ENCODE results near the gene HPS1. TPM values are rescaled to one million over a fixed set of nuclear protein-coding genes. Genes with fewer than 3 reads are reported as not detected.
"Not testable (repeated sequence)": the region's sequence is repeated elsewhere in the genome, so short reads cannot be mapped to it uniquely, and the experiment has no call there.

HPS1 gene
- total RNA-seq, 1 donor from 2014 or later = 89.8 TPM

GRCh38 chr10:98396096-98397063 is 50.4 kb downstream of the HPS1 start:
- intact Hi-C loops (cut with micrococcal nuclease) = no loop called here

- intact Hi-C loops (cut with micrococcal nuclease) = no loop called here
These were observed 51.8 kb downstream of the HPS1 start for GRCh38 chr10:98394851-98395440.

GRCh38 chr10:98391578-98391991 is 55.1 kb downstream of the HPS1 start:
- intact Hi-C loops (cut with micrococcal nuclease) = no loop called here

- intact Hi-C loops (cut with micrococcal nuclease) = no loop called here
These were observed 55.7 kb downstream of the HPS1 start for GRCh38 chr10:98391065-98391464.

GRCh38 chr10:98390406-98390805 is 56.3 kb downstream of the HPS1 start:
- intact Hi-C loops (cut with micrococcal nuclease) = no loop called here

GRCh38 chr10:98389398-98389797 is 57.3 kb downstream of the HPS1 start:
- intact Hi-C loops (cut with micrococcal nuclease) = no loop called here

- intact Hi-C loops (cut with micrococcal nuclease) = no loop called here
These were observed 58.6 kb downstream of the HPS1 start for GRCh38 chr10:98388101-98388655.

- intact Hi-C loops (cut with micrococcal nuclease) = no loop called here
These were observed 62.1 kb downstream of the HPS1 start for GRCh38 chr10:98384531-98385133.

- intact Hi-C loops (cut with micrococcal nuclease) = no loop called here
These were observed 62.9 kb downstream of the HPS1 start for GRCh38 chr10:98383869-98384268.

GRCh38 chr10:98383134-98383667 is 63.5 kb downstream of the HPS1 start:
- intact Hi-C loops (cut with micrococcal nuclease) = not testable (repeated sequence)

GRCh38 chr10:98382691-98383101 is 64.0 kb downstream of the HPS1 start:
- intact Hi-C loops (cut with micrococcal nuclease) = no loop called here

GRCh38 chr10:98380493-98381339 is 66.0 kb downstream of the HPS1 start:
- intact Hi-C loops (cut with micrococcal nuclease) = no loop called here

GRCh38 chr10:98378722-98379121 is 68.0 kb downstream of the HPS1 start:
- intact Hi-C loops (cut with micrococcal nuclease) = no loop called here

GRCh38 chr10:98377536-98377935 is 69.2 kb downstream of the HPS1 start:
- intact Hi-C loops (cut with micrococcal nuclease) = no loop called here

- intact Hi-C loops (cut with micrococcal nuclease) = no loop called here
These were observed 69.7 kb downstream of the HPS1 start for GRCh38 chr10:98377001-98377400.

GRCh38 chr10:98376485-98376884 is 70.2 kb downstream of the HPS1 start:
- intact Hi-C loops (cut with micrococcal nuclease) = no loop called here

GRCh38 chr10:98374217-98374985 is 72.3 kb downstream of the HPS1 start:
- intact Hi-C loops (cut with micrococcal nuclease) = no loop called here

GRCh38 chr10:98373260-98374040 is 73.3 kb downstream of the HPS1 start:
- intact Hi-C loops (cut with micrococcal nuclease) = no loop called here

All from T-helper 1 cell treated with Interleukin-12 subunit alpha and Interleukin-12 subunit beta and Interleukin-4 antibody, amounts not matched to agents 30 ng/mL and 1 ng/mL, for 36 hours (primary cell).